Stimulated activated CD8-positive, alpha-beta memory T cell treated with anti-CD3 and anti-CD28 coated beads, Interleukin-12 subunit alpha, Interleukin-12 subunit beta, amount 100 ng/mL, for 24 hours (primary cell): Measurements from ENCODE around the gene DCN.
"Not testable (repeated sequence)": the region's sequence is repeated elsewhere in the genome, so short reads cannot be mapped to it uniquely, and the experiment has no call there.

Source experiments
- DNase-seq: peaks from one replicate; pipeline ENCODE4 v3.0.0-alpha.2; 2020; ENCODE audit errors: extremely low read depth

DCN gene

GRCh38 chr12:91182636-91183455 lies at the start of gene DCN:
DCN (minus strand) TSS chr12:91182817; CDS start chr12:91178552, 4,265 bp downstream.
- no peak for DNase-seq

DNA sequence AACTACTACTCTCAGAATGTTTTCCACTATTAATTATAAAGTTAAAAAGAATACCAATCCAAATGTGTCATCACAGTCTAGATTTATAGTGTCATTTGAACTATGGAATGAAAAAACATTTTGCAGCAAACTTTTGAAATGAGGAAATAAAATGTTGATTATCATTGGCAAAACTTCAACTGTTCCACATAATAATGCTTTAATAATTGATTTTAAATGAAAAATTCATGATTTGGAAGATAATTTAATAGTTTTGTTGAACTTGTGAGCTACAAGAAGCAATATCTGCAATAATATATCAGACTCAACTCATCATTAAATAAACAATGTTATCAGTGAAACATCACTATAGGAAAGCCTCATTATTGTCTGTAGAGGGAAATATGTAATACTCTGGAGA lies 48.2 kb upstream of the DCN start:
- no peak for DNase-seq

DNA sequence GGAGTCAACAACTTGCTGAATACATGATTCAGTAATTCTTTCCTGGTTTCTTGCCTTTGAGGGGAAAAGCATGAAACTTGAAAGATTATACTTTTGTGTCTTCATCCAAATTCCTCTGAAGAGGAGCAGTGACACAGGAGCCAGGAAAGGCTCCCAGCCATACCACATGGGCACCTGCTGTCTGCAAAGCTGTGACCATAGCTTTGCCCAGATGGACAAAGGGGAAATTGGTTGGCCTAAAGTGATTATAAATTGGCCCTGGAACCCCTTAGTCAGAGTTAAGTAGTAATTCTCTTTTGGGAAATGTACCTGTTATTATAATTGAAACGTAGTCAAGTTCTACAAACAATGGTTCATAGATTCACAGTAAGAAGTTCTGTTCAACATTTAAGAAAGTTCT lies 44.3 kb upstream of the DCN start:
- DNase-seq: no peak

DNA sequence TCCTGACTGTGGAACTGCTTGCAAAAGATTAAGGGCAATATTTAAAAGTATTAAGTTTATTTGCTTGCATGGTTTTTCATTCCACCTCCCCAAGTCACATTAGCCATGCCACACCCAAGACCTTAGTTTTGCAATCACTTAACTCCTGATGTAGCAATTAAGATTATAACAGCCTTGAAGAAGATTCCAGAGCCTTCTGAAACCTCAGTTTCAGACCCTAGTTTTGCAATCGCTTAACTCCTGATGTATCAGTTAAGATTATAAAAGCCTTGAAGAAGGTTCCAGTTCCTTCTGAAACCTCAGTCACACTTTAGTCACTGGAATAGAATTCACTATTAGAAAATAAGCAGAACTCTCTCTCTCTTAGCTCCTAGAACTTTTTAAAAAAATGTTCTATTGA lies 42.7 kb upstream of the DCN start:
- DNase-seq: no peak

- DNase-seq: no peak
Observed at GRCh38 chr12:91224401-91224800, 41.8 kb upstream of the DCN start.

GRCh38 chr12:91222746-91223145 lies 40.1 kb upstream of the DCN start:
- no peak for DNase-seq

GRCh38 chr12:91219919-91220318 lies 37.3 kb upstream of the DCN start:
- DNase-seq: no peak

GRCh38 chr12:91219511-91219910 lies 36.9 kb upstream of the DCN start:
- no peak for DNase-seq

DNA sequence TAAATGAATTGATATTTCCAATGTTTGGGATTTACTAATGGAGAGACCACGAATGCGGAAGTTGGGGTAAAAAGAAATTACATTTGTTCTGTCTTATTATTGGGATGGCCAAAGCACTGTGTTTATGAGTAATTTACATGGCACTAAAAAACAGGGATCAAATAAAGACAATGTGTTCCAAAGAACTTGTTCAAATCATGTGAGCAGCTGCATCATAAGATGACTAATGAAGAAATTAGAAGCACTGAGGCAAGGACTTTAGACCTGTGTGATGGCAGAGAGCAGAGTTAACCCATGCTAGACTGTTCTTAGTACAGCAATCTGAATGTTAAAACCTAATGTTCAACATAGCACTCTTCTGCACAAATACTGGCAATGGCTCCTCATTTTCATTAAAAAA lies 34.3 kb upstream of the DCN start:
- DNase-seq: no peak

DNA sequence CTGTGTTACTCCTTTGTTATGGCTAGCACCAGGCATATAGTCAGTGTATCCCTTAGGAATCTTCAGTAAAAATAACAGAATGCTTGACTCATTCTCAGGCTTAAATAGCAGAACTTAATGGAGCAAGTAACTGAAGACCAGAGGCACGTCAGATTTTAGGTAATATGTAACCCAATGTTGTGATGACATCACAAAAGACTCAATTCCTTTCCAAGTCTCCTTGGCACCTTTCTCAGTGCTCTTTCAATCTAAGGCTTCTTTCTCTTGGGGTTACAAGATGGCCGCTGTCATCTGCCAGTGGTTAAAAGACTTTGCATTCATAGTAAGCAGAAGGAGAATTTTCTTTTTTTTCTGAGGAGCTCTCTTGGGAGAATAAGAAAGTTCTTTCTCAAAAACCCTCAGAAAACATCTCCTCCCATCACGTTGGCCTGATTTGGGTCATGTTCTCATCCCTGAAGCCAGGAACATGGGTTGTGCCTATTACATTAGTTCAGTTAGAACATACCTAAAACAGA lies 33.4 kb upstream of the DCN start:
- DNase-seq: no peak

DNA sequence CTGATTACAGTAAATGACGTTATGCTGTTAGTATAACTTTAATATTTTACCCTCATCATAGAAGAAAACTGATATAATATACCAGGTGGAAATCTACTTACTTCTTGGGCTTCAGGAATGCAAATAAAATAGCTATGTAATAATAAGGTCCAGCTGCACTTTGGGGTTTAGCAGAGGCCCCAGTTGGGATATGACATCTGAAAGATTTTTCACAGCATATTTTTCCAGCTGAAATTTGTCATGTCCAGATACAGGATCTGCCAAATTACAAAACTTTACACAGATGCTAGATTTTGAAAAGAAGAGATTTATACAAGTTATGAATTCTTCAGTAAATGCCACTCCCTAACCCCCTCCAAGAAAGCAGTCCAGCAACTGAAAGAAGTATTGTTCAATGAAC lies 29.2 kb upstream of the DCN start:
- DNase-seq: no peak

GRCh38 chr12:91210618-91211017 lies 28.0 kb upstream of the DCN start:
- no peak for DNase-seq

DNA sequence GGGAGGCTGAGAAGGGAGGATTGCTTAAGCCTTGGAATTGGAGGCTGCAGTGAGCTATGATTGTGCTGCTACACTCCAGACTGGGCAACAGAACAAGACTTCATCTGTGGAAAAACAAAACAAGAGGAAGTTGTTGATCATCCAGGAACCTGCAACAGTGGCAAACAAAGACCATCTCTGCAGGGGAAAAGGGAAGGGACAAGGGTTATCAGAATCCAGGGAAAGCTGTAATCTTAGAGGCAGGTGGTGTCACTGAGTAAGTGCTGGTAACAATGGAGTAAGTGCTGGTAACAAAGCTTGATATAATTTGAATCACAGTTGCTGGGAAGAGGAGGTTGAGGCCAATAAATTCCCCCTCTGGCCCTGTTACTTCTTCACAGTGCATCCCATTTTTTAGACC lies 27.5 kb upstream of the DCN start:
- DNase-seq: no peak

DNA sequence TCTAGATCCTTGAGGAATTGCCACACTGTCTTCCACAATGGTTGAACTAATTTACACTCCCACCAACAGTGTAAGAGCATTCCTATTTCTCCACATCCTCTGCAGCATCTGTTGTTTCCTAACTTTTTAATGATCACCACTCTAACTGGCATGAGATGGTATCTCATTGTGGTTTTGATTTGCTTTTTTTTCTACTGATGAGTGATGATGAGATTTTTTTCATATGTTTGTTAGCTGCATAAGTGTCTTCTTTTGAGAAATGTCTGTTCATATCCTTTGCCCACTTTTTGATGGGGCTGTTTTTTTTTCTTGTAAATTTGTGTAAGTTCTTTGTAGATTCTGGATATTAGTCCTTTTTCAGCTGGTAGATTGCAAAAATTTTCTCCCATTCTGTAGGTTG lies 24.7 kb upstream of the DCN start:
- not testable (repeated sequence) for DNase-seq

DNA sequence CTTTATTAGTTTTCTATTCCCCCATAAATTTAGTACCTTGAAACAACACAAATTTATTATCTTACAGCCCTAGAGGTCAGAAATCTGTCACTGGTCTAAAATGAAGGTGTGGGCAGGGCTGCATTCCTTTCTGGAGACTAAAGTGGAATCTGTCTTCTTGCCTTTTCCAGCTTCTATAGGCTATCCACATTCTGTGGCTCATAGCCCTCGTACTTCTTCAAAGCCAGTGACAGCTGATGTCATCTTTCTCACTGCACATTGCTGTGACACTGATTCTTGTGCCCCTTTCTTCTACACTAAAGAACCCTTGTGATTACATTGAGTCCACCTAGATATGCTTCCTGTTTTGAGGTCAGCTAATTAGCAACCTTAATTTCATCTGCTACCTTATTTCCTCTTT lies 23.2 kb upstream of the DCN start:
- DNase-seq: no peak

DNA sequence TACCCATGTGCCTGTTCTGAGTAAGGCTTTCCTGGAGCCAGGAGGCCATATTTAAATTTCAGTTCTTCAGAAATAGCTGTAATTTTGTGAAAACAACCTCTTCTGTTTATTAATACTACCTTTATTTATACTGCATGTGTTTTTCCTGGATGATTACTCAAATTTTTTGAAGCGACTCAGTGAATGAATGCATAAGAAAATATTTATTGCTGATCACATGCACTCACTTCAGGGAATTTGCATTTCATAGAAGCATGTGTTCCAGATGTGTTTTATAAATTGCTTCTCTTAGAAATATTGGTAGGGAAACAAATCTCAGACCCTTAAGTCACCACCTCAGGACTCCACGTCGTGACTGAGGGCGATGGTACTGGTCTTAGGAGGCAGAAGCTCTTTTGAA lies 21.8 kb upstream of the DCN start:
- no peak for DNase-seq

DNA sequence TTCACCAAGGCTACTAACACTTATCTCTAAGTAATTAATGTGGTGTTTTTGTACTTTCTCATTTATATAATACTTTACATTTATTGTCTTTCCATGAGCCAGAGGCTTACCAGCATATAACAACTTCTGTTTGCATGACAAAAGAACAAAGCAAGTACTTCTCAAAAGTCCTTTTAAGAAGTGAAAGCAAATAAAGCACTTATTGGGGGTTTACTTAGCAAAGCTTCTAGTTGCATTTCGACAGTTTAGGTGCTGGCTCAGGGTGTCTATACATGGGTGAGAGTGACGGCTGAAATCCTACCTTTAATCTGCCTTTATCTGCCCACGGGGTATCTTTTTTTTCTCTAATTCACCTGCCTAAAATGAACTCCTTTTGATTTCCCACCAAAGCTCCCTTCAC lies 21.0 kb upstream of the DCN start:
- no peak for DNase-seq

DNA sequence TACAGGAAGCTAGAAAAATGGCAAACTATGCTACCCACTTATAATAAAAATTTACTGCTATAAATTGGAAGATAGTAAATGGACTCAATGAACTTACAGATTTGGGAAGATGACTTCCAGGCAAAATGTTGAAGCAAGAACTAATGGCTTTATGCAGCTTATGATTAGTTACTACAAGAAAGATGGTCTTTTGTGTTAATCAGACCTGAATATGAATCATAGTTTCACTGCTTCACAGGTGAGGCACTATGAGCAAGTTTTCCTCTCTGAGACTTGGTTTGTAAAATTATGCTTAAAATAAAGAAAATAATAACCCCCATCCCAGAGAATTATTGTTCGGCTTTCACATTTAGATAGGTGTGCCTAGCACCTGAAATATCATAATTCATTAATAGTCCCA lies 19.8 kb upstream of the DCN start:
- DNase-seq: no peak

- DNase-seq: no peak
Observed at GRCh38 chr12:91196436-91196835, 13.8 kb upstream of the DCN start.

- no peak for DNase-seq
Observed at GRCh38 chr12:91194500-91194899, 11.9 kb upstream of the DCN start.

DNA sequence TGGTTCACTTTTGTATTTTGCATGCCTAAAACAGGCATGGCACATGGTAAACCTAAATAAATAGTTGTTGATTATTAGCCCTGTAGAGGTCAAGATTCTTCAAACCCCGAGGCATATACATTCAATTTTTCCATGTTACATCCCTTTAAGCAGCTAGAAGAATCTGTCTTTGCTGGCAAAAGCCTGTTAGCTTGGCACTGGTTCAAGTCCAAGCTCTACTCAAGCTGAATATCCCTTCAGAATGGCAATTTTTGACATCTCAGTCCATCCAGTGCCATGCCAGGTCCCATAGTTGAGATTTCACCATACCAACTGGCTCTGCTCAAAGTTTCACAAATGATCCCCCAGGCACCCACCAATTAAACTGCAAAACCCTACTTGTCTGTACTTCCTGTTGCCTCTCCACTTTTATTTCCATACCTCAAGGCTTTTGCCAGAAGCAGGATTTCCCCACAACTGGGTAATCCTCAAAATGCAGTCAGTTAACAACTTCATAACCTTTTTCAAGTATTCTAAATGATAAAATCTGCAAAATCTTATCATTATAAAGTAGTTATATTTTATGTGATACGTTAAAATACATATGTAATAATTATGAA lies 9.0 kb upstream of the DCN start:
- no peak for DNase-seq

DNA sequence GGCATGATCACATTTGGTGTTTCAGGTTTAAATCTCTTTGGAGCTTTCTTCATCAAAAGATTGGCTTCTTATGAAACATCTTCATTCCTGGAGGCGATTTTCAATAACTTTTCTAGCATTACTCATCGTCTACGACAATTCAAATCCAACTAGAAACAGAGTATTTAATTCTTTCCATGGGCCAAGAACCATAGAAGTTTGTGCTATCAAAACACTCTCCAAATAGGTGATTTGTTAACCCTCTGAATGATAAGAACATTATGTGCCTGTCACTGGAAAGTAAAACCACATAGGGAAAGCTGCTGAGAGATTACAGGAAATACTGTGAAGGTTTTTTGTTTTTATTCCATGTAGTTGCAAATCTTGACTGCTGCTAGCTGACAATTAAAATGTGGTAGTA lies 6.9 kb upstream of the DCN start:
- DNase-seq: no peak

DNA sequence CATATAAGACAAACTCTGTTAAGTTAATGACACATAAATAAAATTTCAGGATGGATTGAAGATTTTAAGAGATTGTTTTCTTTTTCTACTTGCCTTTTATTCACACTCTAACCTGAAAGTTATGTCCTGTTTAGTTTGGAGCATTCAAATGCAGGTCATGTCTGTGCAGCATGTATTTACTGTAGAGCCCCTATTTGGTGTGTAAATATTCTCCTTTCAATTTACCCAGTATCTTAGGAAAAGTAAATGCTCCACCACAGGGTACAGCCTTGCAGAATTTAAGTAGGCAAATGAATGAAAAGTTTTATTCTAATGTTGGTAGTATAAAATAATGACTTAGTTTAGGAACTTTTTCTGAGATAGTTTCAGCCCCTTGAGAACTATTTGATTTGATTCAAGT lies 6.2 kb upstream of the DCN start:
- no peak for DNase-seq

GRCh38 chr12:91186156-91186555 lies 3.5 kb upstream of the DCN start:
- no peak for DNase-seq
